ENCODE measurements around the gene HDGF.

The HDGF gene

GRCh38 chr1:156747742-156748669 is 3.5 kb downstream of the HDGF start:
- peak in 2 of 56 donors; percentile 26 to 48 for DNase-seq

GRCh38 chr1:156746728-156747631 is 4.5 kb downstream of the HDGF start:
- DNase-seq, result peak in 54 of 56 donors; percentile 34 to 88 (median 78)

GRCh38 chr1:156746406-156746727 is 5.1 kb downstream of the HDGF start:
- DNase-seq, result no peak

- DNase-seq, result no peak
Observed at GRCh38 chr1:156745881-156746280, 5.6 kb downstream of the HDGF start.

- no peak for DNase-seq
Observed at GRCh38 chr1:156744786-156745419, 6.6 kb downstream of the HDGF start.

- no peak for DNase-seq
Observed at GRCh38 chr1:156744344-156744743, 7.1 kb downstream of the HDGF start.

GRCh38 chr1:156743367-156744302 is 7.8 kb downstream of the HDGF start:
- DNase-seq, result no peak

- DNase-seq, result no peak
Observed at GRCh38 chr1:156742801-156743200, 8.7 kb downstream of the HDGF start.

GRCh38 chr1:156742017-156742416 is 9.5 kb downstream of the HDGF start:
- no peak for DNase-seq

GRCh38 chr1:156741481-156741983 is 9.9 kb downstream of the HDGF start:
- DNase-seq, result no peak

- DNase-seq, result peak; percentile 86 to 99 (median 98)
Observed at GRCh38 chr1:156740741-156741480, 10.6 kb downstream of the HDGF start, which contains the start of gene MRPL24. Gene MRPL24, minus strand, starts transcription at chr1:156741088. Its CDS starts 2,384 bp downstream, at chr1:156738704.

GRCh38 chr1:156740237-156740740 is 11.2 kb downstream of the HDGF start:
- DNase-seq, result peak in 2 of 56 donors; percentile 47 to 54

- DNase-seq, result no peak
Observed at GRCh38 chr1:156738916-156739315, 12.6 kb downstream of the HDGF start.

- DNase-seq, result no peak
Observed at GRCh38 chr1:156738407-156738806, 13.1 kb downstream of the HDGF start.

GRCh38 chr1:156733989-156734584 is 17.4 kb downstream of the HDGF start:
- no peak for DNase-seq

GRCh38 chr1:156728599-156729462 is 22.6 kb downstream of the HDGF start, which contains the start of gene ISG20L2:
Gene ISG20L2, minus strand, starts transcription at chr1:156728766. Its CDS starts 1,114 bp downstream, at chr1:156727652.
- peak; percentile 59 to 98 (median 89) for DNase-seq

GRCh38 chr1:156727926-156728598 is 23.4 kb downstream of the HDGF start, which contains the start of gene METTL25B:
Gene METTL25B, plus strand, starts transcription at chr1:156728469. Its CDS starts 636 bp downstream, at chr1:156729105.
- DNase-seq, result peak in 52 of 56 donors; percentile 41 to 92 (median 82)
